PFSK-1 (cell line): ENCODE data around the gene TM2D3.

ENCODE experiments used
- FOXP2 ChIP-seq: optimal IDR thresholded peaks from 2 replicates; pipeline ENCODE3; 2011; ENCODE audit warnings: borderline replicate concordance, control low read depth, inconsistent platforms; ENCODE audit not compliant: insufficient read depth; ENCODE audit errors: extremely low read length, extremely low read depth
- POLR2AphosphoS5 ChIP-seq: IDR thresholded peaks from 2 replicates; pipeline ENCODE4 v1.6.1; 2012; ENCODE audit warnings: low read depth, mild to moderate bottlenecking, control low read depth, low read length, moderate library complexity
- REST ChIP-seq, 2 experiments: IDR thresholded peaks; 2 replicates each; pipeline versions ENCODE4 v1.6.1 to v1.8.0; 2011 to 2012; ENCODE audit warnings: low read depth in 2 of 2, low read length in 2 of 2, control low read depth in 1 of 2, inconsistent platforms in 1 of 2, mild to moderate bottlenecking in 1 of 2, moderate library complexity in 1 of 2; ENCODE audit not compliant: insufficient read depth in 1 of 2
- SIN3A ChIP-seq: IDR thresholded peaks from 2 replicates; pipeline ENCODE4 v1.6.1; 2012; ENCODE audit warnings: mild to moderate bottlenecking, low read length, moderate library complexity, borderline replicate concordance; ENCODE audit not compliant: insufficient read depth
- TAF1 ChIP-seq: IDR thresholded peaks from 2 replicates; pipeline ENCODE4 v1.6.1; 2012; ENCODE audit warnings: low read length, control low read depth, borderline replicate concordance; ENCODE audit not compliant: insufficient read depth

The TM2D3 gene

GRCh38 chr15:101679806-101680205, 27.6 kb upstream of the TM2D3 start:
- TF ChIP-seq REST (IDR thresholded peaks at IDR 0.05; ENCODE audit: insufficient read depth in 1 of 2, low read depth in 2 of 2, low read length in 2 of 2), result no peak
- no peak for TF ChIP-seq POLR2AphosphoS5
- TF ChIP-seq SIN3A, result no peak
- no peak for TF ChIP-seq FOXP2
- no peak for TF ChIP-seq TAF1

GRCh38 chr15:101676921-101677329, 24.7 kb upstream of the TM2D3 start:
- no peak for TF ChIP-seq REST (IDR thresholded peaks at IDR 0.05; ENCODE audit: insufficient read depth in 1 of 2, low read depth in 2 of 2, low read length in 2 of 2)
- no peak for TF ChIP-seq SIN3A
- TF ChIP-seq TAF1, result no peak
- TF ChIP-seq POLR2AphosphoS5, result no peak
- TF ChIP-seq FOXP2, result no peak

- TF ChIP-seq POLR2AphosphoS5 (no peak), SIN3A (no peak), REST (IDR thresholded peaks at IDR 0.05; ENCODE audit: insufficient read depth in 1 of 2, low read depth in 2 of 2, low read length in 2 of 2) (no peak), TAF1 (no peak), FOXP2 (no peak)
Measured at GRCh38 chr15:101675796-101676582, 23.8 kb upstream of the TM2D3 start.

- TF ChIP-seq FOXP2, result no peak
- no peak for TF ChIP-seq TAF1
Measured at GRCh38 chr15:101675015-101675414, 22.8 kb upstream of the TM2D3 start.

- TF ChIP-seq TAF1, result no peak
- TF ChIP-seq FOXP2, result no peak
- TF ChIP-seq REST (IDR thresholded peaks at IDR 0.05; ENCODE audit: insufficient read depth in 1 of 2, low read depth in 2 of 2, low read length in 2 of 2), result no peak
- no peak for TF ChIP-seq POLR2AphosphoS5
- TF ChIP-seq SIN3A, result no peak
Measured at GRCh38 chr15:101672298-101672697, 20.1 kb upstream of the TM2D3 start.
